KMS-11 (cell line): Measurements from ENCODE around the gene TEN1.
"Not testable (repeated sequence)": the region's sequence is repeated elsewhere in the genome, so short reads cannot be mapped to it uniquely, and the experiment has no call there.

Experiments used
- H2AFZ ChIP-seq: fragments of 200-600 bp; sonication (generic); 2 replicates; pipeline ENCODE4 v1.6.1; 2016; ENCODE audit warnings: antibody characterized with exemption, mixed run types, low read depth
- H3K27ac ChIP-seq: fragments of 200-600 bp; sonication (generic); 2 replicates; pipeline ENCODE4 v1.6.1; 2016; ENCODE audit warnings: mild to moderate bottlenecking, mixed run types
- H3K27me3 ChIP-seq: fragments of 200-600 bp; sonication (generic); 2 replicates; pipeline ENCODE4 v1.6.1; 2017; ENCODE audit warnings: mild to moderate bottlenecking, low read depth, mixed run types, moderate library complexity; ENCODE audit not compliant: insufficient read depth
- H3K36me3 ChIP-seq: fragments of 200-600 bp; sonication (generic); 2 replicates; pipeline ENCODE4 v1.6.1; 2017; ENCODE audit warnings: mild to moderate bottlenecking, mixed run types; ENCODE audit not compliant: insufficient read depth
- H3K4me1 ChIP-seq: fragments of 200-600 bp; sonication (generic); 2 replicates; pipeline ENCODE4 v1.6.1; 2016; ENCODE audit warnings: mild to moderate bottlenecking, low read depth, mixed run types; ENCODE audit not compliant: poor library complexity, severe bottlenecking
- H3K4me2 ChIP-seq: fragments of 200-600 bp; sonication (generic); 2 replicates; pipeline ENCODE4 v1.7.0; 2016; ENCODE audit warnings: mild to moderate bottlenecking, mixed run types
- H3K4me3 ChIP-seq: fragments of 200-600 bp; sonication (generic); IDR thresholded peaks from 2 replicates; pipeline ENCODE4 v1.6.1; 2017; ENCODE audit warnings: low read depth, low read length, mixed read lengths; ENCODE audit not compliant: insufficient read depth
- H3K79me2 ChIP-seq: fragments of 200-600 bp; sonication (generic); 2 replicates; pipeline ENCODE4 v1.6.1; 2016; ENCODE audit warnings: low read depth, mixed run types; ENCODE audit not compliant: insufficient read depth
- H3K9ac ChIP-seq: fragments of 200-600 bp; sonication (generic); 2 replicates; pipeline ENCODE4 v1.6.1; 2016; ENCODE audit warnings: mild to moderate bottlenecking, mixed run types
- H4K20me1 ChIP-seq: fragments of 200-600 bp; sonication (generic); 2 replicates; pipeline ENCODE4 v1.6.1; 2016; ENCODE audit warnings: mild to moderate bottlenecking, mixed run types; ENCODE audit not compliant: insufficient read depth
- TF ChIP-seq, protein P1 (sequence below): fragments of 200-600 bp; sonication (generic); conservative IDR thresholded peaks from 2 replicates; pipeline ENCODE4 v1.6.1; 2017; ENCODE audit warnings: low read depth, mild to moderate bottlenecking, antibody characterized with exemption, low read length, moderate library complexity, mixed read lengths

TEN1 gene

DNA sequence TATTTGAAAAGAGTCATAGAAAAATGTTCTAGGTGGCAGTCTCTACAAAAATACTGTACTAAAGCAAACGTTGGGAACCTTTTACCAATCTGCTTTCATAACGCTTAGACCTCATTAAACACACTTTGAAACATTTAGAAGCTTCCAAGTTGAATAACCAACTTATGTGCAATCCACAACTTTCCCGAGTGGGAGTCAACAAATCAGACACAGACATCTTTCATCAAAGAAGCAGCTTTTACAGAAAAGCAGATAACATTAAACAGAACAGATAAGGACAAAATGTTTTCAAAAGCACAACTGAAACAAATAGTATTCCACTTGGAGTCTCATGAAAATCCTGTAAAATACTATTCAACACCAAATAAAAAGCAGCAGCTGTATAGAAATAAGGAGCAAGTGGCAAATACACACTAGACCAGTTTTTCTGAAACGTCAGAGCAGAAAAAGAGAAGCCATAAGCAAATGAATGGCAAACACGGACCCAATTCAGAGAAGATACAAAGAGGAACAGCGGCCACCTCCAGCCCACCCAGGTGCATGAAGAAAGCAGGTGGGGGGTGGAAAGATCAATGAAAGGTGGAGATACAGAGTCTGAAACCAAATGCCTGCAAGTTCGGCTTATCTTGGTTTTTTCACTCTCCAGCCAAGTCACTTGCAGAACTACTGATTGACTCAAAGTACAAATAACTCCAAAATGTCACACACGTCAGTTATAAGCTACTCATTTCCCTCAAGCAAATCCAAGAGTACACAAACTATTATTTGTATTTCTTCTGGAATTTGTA lies 19.8 kb upstream of the TEN1 start:
- no peak overlapping the region for H3K4me2 ChIP-seq
- H3K9ac ChIP-seq, result no peak overlapping the region
- no peak overlapping the region for H3K27ac ChIP-seq
- no peaks in the 10 kb centered on the region for H4K20me1 ChIP-seq
- no peaks in the 10 kb centered on the region for H3K27me3 ChIP-seq
- H3K79me2 ChIP-seq, result no peaks in the 10 kb centered on the region
- TF ChIP-seq, protein P1, sequence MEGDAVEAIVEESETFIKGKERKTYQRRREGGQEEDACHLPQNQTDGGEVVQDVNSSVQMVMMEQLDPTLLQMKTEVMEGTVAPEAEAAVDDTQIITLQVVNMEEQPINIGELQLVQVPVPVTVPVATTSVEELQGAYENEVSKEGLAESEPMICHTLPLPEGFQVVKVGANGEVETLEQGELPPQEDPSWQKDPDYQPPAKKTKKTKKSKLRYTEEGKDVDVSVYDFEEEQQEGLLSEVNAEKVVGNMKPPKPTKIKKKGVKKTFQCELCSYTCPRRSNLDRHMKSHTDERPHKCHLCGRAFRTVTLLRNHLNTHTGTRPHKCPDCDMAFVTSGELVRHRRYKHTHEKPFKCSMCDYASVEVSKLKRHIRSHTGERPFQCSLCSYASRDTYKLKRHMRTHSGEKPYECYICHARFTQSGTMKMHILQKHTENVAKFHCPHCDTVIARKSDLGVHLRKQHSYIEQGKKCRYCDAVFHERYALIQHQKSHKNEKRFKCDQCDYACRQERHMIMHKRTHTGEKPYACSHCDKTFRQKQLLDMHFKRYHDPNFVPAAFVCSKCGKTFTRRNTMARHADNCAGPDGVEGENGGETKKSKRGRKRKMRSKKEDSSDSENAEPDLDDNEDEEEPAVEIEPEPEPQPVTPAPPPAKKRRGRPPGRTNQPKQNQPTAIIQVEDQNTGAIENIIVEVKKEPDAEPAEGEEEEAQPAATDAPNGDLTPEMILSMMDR, result no peak
- no peaks in the 10 kb centered on the region for H3K36me3 ChIP-seq
- H3K4me1 ChIP-seq, result no peaks in the 10 kb centered on the region
- H3K4me3 ChIP-seq, result no peak overlapping the region
- no peak overlapping the region for H2AFZ ChIP-seq

DNA sequence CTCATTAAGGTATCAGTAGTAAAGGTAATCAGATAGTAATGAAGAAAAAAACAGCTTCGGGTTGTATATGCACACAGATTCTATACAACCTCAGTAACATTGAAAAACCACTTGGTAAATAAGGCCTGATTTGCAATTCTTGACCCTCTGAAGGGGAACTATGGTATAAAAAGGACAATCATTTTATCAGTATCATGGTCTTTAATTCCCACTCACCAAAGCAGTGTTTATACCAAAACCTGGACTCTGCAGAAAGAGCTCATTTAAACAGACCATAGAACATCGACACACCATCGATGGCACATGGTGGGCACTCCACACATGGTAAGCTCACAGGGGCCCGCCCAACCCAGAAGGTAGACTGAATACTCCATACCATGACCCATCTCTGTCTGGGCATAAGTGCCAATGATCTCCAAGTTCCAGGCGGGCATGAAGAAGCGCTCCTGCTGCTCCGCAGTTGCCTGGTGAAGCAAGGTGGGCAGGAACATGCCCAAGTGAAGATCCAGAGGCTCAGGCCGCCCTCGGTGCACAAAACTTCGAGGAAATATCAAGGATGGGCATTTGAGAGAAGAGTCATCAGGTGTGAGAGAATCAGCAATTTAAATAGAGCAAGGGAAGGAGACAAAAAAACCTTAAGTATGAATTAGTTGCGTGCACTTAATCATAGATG lies 19.1 kb upstream of the TEN1 start:
- Histone ChIP-seq H3K4me3 (no peak overlapping the region), H3K4me2 (no peak overlapping the region), H3K9ac (no peak overlapping the region), H3K27me3 (no peaks in the 10 kb centered on the region), H3K27ac (no peak overlapping the region), H3K4me1 (no peaks in the 10 kb centered on the region), H3K36me3 (no peaks in the 10 kb centered on the region), H2AFZ (no peak overlapping the region), H4K20me1 (no peaks in the 10 kb centered on the region), H3K79me2 (no peaks in the 10 kb centered on the region)
- TF ChIP-seq, protein P1, result no peak

DNA sequence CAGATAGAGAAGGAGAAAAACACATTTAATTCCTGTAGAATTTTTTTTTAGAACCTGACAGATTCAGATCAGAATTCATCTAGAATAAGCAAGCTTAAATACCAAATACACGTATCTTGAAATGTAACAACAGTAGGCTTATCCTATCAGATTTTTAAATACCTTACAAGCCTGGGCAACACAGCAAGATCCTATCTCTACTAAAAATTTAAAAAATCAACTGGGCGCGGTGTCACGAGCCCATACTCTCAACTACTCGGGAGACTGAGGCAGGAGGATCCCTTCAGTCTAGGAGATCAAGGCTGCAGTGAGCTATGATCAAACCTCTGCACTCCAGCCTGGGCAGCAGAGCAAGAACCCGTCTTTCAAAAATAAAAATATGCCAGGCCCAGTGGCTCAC lies 13.6 kb upstream of the TEN1 start:
- no peak overlapping the region for H3K4me2 ChIP-seq
- H3K27me3 ChIP-seq, result no peaks in the 10 kb centered on the region
- H3K4me3 ChIP-seq, result no peak overlapping the region
- no peak overlapping the region for H2AFZ ChIP-seq
- no peaks in the 10 kb centered on the region for H4K20me1 ChIP-seq
- no peaks in the 10 kb centered on the region for H3K36me3 ChIP-seq
- TF ChIP-seq, protein P1, result no peak
- H3K4me1 ChIP-seq, result no peaks in the 10 kb centered on the region
- 0 out of 2 replicates have a peak, but pooled peaks cover 4% of the 10 kb centered on the region for H3K79me2 ChIP-seq
- H3K27ac ChIP-seq, result no peak overlapping the region
- H3K9ac ChIP-seq, result no peak overlapping the region

DNA sequence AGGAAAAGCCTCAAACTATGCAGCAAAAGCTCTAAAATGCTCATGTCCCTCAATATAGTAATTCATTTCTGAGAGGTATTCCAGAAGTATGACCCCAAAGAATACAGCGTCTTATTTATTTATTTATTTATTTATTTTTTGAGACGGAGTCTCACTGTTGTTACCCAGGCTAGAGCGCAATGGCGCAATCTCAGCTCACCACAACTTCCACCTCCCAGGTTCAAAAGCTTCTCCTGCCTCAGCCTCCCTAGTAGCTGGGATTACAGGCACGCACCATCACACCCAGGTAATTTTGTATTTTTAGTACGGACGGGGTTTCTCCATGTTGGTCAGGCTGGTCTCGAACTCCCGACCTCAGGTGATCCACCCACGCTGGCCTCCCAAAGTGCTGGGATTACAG lies 10.0 kb upstream of the TEN1 start:
- H3K27me3 ChIP-seq, H3K79me2 ChIP-seq, H3K9ac ChIP-seq, H2AFZ ChIP-seq, H3K27ac ChIP-seq, H3K4me3 ChIP-seq, H3K4me1 ChIP-seq, H3K36me3 ChIP-seq, H4K20me1 ChIP-seq, H3K4me2 ChIP-seq: not testable (repeated sequence)

DNA sequence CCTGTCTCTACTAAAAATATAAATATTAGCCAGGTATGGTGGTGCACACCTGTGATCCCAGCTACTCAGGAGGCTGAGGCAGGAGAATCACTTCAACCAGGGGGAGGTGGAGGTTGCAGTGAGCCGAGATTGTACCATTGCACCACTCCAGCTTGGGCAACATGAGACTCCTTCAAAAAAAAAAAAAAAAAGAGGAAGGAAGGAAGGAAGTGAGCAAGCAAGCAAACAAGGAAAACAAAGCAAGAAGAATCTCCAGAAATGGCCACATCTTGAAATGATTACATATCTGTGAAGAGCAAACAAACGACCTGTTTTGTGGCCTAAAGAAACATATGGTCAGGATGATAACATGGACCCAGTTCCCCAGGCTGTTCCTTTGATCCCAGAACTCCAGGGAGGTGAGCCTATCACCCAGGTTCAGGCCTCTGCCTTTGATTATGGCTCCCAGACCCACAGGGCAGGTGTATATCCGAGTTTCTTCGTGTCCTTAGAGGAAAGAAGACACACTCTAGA lies 9.0 kb upstream of the TEN1 start:
- Histone ChIP-seq H3K79me2 (0 out of 2 replicates have a peak, but pooled peaks cover 4% of the 10 kb centered on the region), H3K9ac (no peak overlapping the region), H3K4me2 (no peak overlapping the region), H3K27ac (no peak overlapping the region), H3K27me3 (no peaks in the 10 kb centered on the region), H4K20me1 (no peaks in the 10 kb centered on the region), H3K4me3 (no peak overlapping the region), H2AFZ (no peak overlapping the region), H3K36me3 (no peaks in the 10 kb centered on the region), H3K4me1 (no peaks in the 10 kb centered on the region)
- TF ChIP-seq, protein P1, result no peak
